AG09309 (cell line): ENCODE measurements around the gene ARTN.

ENCODE experiments used
- DNase-seq: peaks from one replicate; pipeline ENCODE4 v3.0.0-alpha.2; 2010; ENCODE audit warnings: low read depth
- H3K4me3 ChIP-seq: 2 replicates; pipeline ENCODE4 v1.5.1; 2011; ENCODE audit warnings: mild to moderate bottlenecking, low read depth, low read length, moderate library complexity; ENCODE audit not compliant: control insufficient read depth
- CTCF ChIP-seq: IDR thresholded peaks from 2 replicates; pipeline ENCODE4 v1.5.1; 2011; ENCODE audit warnings: mild to moderate bottlenecking, low read depth, low read length, inconsistent platforms; ENCODE audit not compliant: insufficient read depth, control insufficient read depth; ENCODE audit errors: missing control alignments

Gene ARTN

DNA sequence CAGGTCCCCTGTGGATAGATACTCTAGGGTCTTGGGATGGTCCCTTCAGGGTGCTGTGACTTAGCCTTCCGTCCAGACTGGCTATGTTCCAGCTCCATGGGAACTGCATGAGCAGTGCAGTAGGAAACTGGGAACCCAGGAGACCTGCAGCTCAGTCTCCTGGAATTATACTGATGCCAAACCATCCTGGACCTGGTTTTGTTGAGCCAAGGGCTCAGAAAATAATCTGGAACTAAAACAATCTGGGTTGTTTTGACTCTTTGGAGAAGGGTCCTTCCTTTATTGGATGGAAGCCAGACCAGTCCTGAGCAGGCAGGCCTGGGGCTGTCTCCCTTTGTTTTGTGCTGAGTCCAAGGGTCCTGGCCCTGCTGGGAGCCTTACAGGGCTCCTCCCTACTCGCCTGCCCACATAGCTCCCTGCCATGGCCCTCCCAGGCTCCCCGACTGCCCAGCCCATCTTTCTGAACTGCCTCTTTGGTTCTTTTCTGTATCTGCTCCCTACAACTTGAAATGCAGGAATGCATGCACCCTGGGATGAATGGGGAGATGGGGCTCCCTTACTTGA, 14.4 kb downstream of the ARTN start:
- no peak for TF ChIP-seq CTCF
- peak overlapping the region; percentile 90 for H3K4me3 ChIP-seq
- DNase-seq: no peak

- no peak for TF ChIP-seq CTCF
- no peak overlapping the region for H3K4me3 ChIP-seq
- no peak for DNase-seq
Observed at GRCh38 chr1:43949678-43950077, 16.1 kb downstream of the ARTN start.

GRCh38 chr1:43951021-43951985, 17.7 kb downstream of the ARTN start:
- TF ChIP-seq CTCF: no peak
- DNase-seq: no peak
- no peak overlapping the region for H3K4me3 ChIP-seq

- DNase-seq: no peak
- no peak overlapping the region for H3K4me3 ChIP-seq
- TF ChIP-seq CTCF: no peak
Observed at GRCh38 chr1:43952731-43953346, 19.2 kb downstream of the ARTN start.

- TF ChIP-seq CTCF: no peak
- no peak overlapping the region for H3K4me3 ChIP-seq
- no peak for DNase-seq
Observed at GRCh38 chr1:43953361-43953760, 19.8 kb downstream of the ARTN start.

DNA sequence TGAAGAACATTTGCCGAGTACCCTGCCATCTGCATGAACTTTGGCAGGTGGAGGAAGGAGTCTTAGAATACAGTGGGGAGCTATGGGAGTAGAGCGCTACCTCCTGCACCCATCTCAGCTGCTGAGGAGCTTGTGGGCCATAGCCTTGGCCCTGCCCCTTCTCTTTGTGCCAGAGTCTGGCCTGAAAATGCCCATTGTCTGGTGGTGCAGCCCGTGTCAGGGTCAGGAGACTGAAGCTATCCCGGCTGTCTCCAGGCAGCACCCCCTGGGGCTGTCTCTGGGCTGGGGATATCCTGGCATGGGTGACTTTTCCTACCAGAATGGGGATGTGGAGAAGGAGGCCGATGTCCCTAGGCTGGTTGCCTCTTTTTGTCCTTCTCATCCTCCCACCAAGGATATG, 20.4 kb downstream of the ARTN start:
- no peak for DNase-seq
- no peak for TF ChIP-seq CTCF
- H3K4me3 ChIP-seq: no peak overlapping the region
